Neural progenitor cell (in vitro differentiated cells): ENCODE data around the gene MEMO1. TPM values are rescaled to one million over a fixed set of nuclear protein-coding genes. Genes with fewer than 3 reads are reported as not detected.

Experiments used
- DNase-seq: peaks from one replicate; pipeline ENCODE4 v3.0.0-alpha.2; 2016; ENCODE audit warnings: low spot score
- H2AFZ ChIP-seq: fragments of 200-600 bp; sonication (generic); replicated peaks from 2 replicates; pipeline ENCODE4 v1.6.1; 2016; ENCODE audit warnings: antibody characterized with exemption
- H3F3A ChIP-seq: fragments of 200-600 bp; sonication (generic); 2 replicates; pipeline ENCODE4 v1.6.1; 2016; ENCODE audit warnings: antibody characterized with exemption, low read depth
- H3K27ac ChIP-seq: fragments of 200-600 bp; sonication (generic); 2 replicates; pipeline ENCODE4 v1.5.1; 2016; ENCODE audit warnings: mild to moderate bottlenecking
- H3K27me3 ChIP-seq: fragments of 200-600 bp; sonication (generic); 2 replicates; pipeline ENCODE4 v1.6.1; 2016; ENCODE audit warnings: mild to moderate bottlenecking, moderate library complexity
- H3K36me3 ChIP-seq: fragments of 200-600 bp; sonication (generic); 2 replicates; pipeline ENCODE4 v1.5.1; 2016
- H3K4me1 ChIP-seq: fragments of 200-600 bp; sonication (generic); 2 replicates; pipeline ENCODE4 v1.6.1; 2016; ENCODE audit warnings: mixed run types
- H3K4me2 ChIP-seq: fragments of 200-600 bp; sonication (generic); 2 replicates; pipeline ENCODE4 v1.6.1; 2016
- H3K4me3 ChIP-seq: fragments of 200-600 bp; sonication (generic); 2 replicates; pipeline ENCODE4 v1.5.1; 2016
- H3K79me2 ChIP-seq: fragments of 200-600 bp; sonication (generic); 2 replicates; pipeline ENCODE4 v1.6.1; 2016; ENCODE audit warnings: low read depth
- H3K9ac ChIP-seq: fragments of 200-600 bp; sonication (generic); 2 replicates; pipeline ENCODE4 v1.6.1; 2016
- H3K9me3 ChIP-seq: fragments of 200-600 bp; sonication (generic); 2 replicates; pipeline ENCODE4 v1.5.1; 2016; ENCODE audit warnings: low read depth
- H4K20me1 ChIP-seq: fragments of 200-600 bp; sonication (generic); 2 replicates; pipeline ENCODE4 v1.6.1; 2016; ENCODE audit warnings: low read depth
- H3K27ac Mint-ChIP-seq: 3 replicates; pipeline ENCODE4 v1.8.0; 2021; ENCODE audit warnings: mixed read lengths
- H3K27me3 Mint-ChIP-seq: 2 replicates; pipeline ENCODE4 v1.8.0; 2022; ENCODE audit warnings: low read depth, mild to moderate bottlenecking, inconsistent platforms, moderate library complexity, mixed read lengths; ENCODE audit not compliant: insufficient read depth
- H3K36me3 Mint-ChIP-seq: 3 replicates; pipeline ENCODE4 v1.8.0; 2021; ENCODE audit warnings: mixed read lengths
- H3K4me1 Mint-ChIP-seq: 3 replicates; pipeline ENCODE4 v1.8.0; 2021; ENCODE audit warnings: mixed read lengths
- H3K4me3 Mint-ChIP-seq: 3 replicates; pipeline ENCODE4 v1.8.0; 2021; ENCODE audit warnings: mild to moderate bottlenecking, moderate library complexity, mixed read lengths
- H3K9me3 Mint-ChIP-seq: 3 replicates; pipeline ENCODE4 v1.8.0; 2020; ENCODE audit warnings: mixed read lengths
- EZH2 ChIP-seq: fragments of 200-600 bp; sonication (generic); IDR thresholded peaks from 2 replicates; pipeline ENCODE4 v1.6.1; 2017; ENCODE audit warnings: antibody characterized with exemption, mild to moderate bottlenecking, moderate library complexity
- EZH2phosphoT487 ChIP-seq: fragments of 200-600 bp; sonication (generic); IDR thresholded peaks from 2 replicates; pipeline ENCODE4 v1.6.1; 2017; ENCODE audit warnings: antibody characterized with exemption
- total RNA-seq: library from RNA; depleted of rRNA; stranded (reverse); fragments of >200 nt; gene quantifications from 2 replicates; pipeline ENCODE4 v1.2.3, GENCODE V29; 2015; ENCODE audit warnings: low replicate concordance
- TF ChIP-seq, protein P1 (sequence below): fragments of 200-600 bp; sonication (generic); IDR thresholded peaks from 2 replicates; pipeline ENCODE4 v1.5.1; 2017; ENCODE audit warnings: antibody characterized with exemption, mild to moderate bottlenecking

MEMO1 gene
- total RNA-seq, 1 donor from 2014 or later: 25.8 TPM

DNA sequence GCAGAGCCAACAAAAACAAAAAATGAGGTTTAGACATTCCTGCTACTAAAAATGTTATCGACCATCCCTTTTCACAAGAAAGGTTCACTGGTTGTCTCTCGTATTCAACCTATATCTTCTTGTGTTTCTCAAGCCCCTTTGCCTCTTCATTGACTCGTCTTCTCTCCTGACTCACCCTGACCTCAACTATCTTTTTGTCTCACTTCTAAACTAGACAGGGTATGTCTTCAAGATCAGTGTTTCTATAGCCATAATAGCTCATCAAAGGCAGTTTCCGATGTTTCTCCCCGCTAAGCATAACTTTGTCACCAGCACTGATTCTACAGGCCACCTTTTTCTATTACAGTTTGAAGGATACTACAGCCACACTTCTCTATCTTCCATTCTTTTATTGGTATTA, 178.4 kb downstream of the MEMO1 start:
- Mint-ChIP-seq H3K9me3 (peaks cover 10% of the 10 kb centered on the region), H3K4me1 (no peaks in the 10 kb centered on the region), H3K27me3 (no peaks in the 10 kb centered on the region), H3K36me3 (no peaks in the 10 kb centered on the region), H3K4me3 (no peak overlapping the region), H3K27ac (no peak overlapping the region)
- no peaks in the 10 kb centered on the region for H3K27me3 ChIP-seq
- H2AFZ ChIP-seq: no peak overlapping the region
- H3K4me1 ChIP-seq: no peaks in the 10 kb centered on the region
- H3K4me3 ChIP-seq: no peak overlapping the region
- no peak overlapping the region for H3K9ac ChIP-seq
- no peaks in the 10 kb centered on the region for H4K20me1 ChIP-seq
- no peaks in the 10 kb centered on the region for H3K9me3 ChIP-seq
- H3K4me2 ChIP-seq: no peak overlapping the region
- TF ChIP-seq, protein P1, sequence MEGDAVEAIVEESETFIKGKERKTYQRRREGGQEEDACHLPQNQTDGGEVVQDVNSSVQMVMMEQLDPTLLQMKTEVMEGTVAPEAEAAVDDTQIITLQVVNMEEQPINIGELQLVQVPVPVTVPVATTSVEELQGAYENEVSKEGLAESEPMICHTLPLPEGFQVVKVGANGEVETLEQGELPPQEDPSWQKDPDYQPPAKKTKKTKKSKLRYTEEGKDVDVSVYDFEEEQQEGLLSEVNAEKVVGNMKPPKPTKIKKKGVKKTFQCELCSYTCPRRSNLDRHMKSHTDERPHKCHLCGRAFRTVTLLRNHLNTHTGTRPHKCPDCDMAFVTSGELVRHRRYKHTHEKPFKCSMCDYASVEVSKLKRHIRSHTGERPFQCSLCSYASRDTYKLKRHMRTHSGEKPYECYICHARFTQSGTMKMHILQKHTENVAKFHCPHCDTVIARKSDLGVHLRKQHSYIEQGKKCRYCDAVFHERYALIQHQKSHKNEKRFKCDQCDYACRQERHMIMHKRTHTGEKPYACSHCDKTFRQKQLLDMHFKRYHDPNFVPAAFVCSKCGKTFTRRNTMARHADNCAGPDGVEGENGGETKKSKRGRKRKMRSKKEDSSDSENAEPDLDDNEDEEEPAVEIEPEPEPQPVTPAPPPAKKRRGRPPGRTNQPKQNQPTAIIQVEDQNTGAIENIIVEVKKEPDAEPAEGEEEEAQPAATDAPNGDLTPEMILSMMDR: no peak
- TF ChIP-seq EZH2phosphoT487: no peak
- no peak for TF ChIP-seq EZH2
- no peaks in the 10 kb centered on the region for H3F3A ChIP-seq
- no peak overlapping the region for H3K27ac ChIP-seq
- DNase-seq: no peak
- H3K79me2 ChIP-seq: no peaks in the 10 kb centered on the region
- no peaks in the 10 kb centered on the region for H3K36me3 ChIP-seq

DNA sequence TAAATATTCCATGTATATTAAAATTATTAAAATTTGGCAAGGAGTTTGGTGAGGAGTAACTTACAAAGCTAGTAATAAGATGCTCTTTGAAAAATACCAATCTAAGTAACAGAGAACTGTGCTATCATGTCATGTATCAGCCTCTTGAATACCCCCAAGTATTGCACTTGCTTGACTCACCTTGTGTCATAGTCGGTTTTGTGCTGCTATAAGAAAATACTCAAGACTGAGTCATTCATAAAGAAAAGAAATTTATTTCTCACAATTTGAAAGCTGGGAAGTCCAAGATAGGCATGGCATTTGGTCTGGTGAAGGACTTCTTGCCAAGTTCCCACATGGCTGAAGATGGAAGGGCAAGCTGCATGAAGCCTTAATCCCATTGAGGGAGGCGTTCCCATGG, 179.2 kb downstream of the MEMO1 start:
- Histone ChIP-seq H3K27me3 (no peaks in the 10 kb centered on the region), H3F3A (no peaks in the 10 kb centered on the region), H3K79me2 (no peaks in the 10 kb centered on the region), H3K9ac (no peak overlapping the region), H3K36me3 (no peaks in the 10 kb centered on the region), H3K27ac (no peak overlapping the region), H3K4me2 (no peak overlapping the region), H3K4me1 (no peaks in the 10 kb centered on the region), H4K20me1 (no peaks in the 10 kb centered on the region), H3K4me3 (no peak overlapping the region), H2AFZ (no peak overlapping the region), H3K9me3 (no peaks in the 10 kb centered on the region)
- Mint-ChIP-seq H3K9me3 (peaks cover 12% of the 10 kb centered on the region), H3K4me3 (no peak overlapping the region), H3K27me3 (no peaks in the 10 kb centered on the region), H3K27ac (no peak overlapping the region), H3K4me1 (no peaks in the 10 kb centered on the region), H3K36me3 (no peaks in the 10 kb centered on the region)
- no peak for DNase-seq
- TF ChIP-seq EZH2 (no peak), EZH2phosphoT487 (no peak)
- TF ChIP-seq, protein P1: no peak

GRCh38 chr2:31828891-31829290, 181.9 kb downstream of the MEMO1 start:
- H3K9me3 ChIP-seq: no peaks in the 10 kb centered on the region
- H3K9ac ChIP-seq: no peak overlapping the region
- Mint-ChIP-seq H3K4me3 (no peak overlapping the region), H3K27me3 (no peaks in the 10 kb centered on the region), H3K4me1 (no peaks in the 10 kb centered on the region), H3K27ac (no peak overlapping the region), H3K36me3 (no peaks in the 10 kb centered on the region), H3K9me3 (peaks cover 14% of the 10 kb centered on the region)
- H3K4me2 ChIP-seq: no peak overlapping the region
- TF ChIP-seq EZH2: no peak
- no peak for TF ChIP-seq EZH2phosphoT487
- no peak for DNase-seq
- H3F3A ChIP-seq: no peaks in the 10 kb centered on the region
- H3K27me3 ChIP-seq: no peaks in the 10 kb centered on the region
- no peaks in the 10 kb centered on the region for H3K79me2 ChIP-seq
- H3K36me3 ChIP-seq: no peaks in the 10 kb centered on the region
- no peak overlapping the region for H3K4me3 ChIP-seq
- H3K4me1 ChIP-seq: no peaks in the 10 kb centered on the region
- no peak overlapping the region for H2AFZ ChIP-seq
- no peak overlapping the region for H3K27ac ChIP-seq
- H4K20me1 ChIP-seq: no peaks in the 10 kb centered on the region

GRCh38 chr2:31823558-31823957, 187.2 kb downstream of the MEMO1 start:
- Mint-ChIP-seq H3K4me1 (no peaks in the 10 kb centered on the region), H3K36me3 (no peaks in the 10 kb centered on the region), H3K27me3 (peaks cover 4% of the 10 kb centered on the region), H3K9me3 (peaks cover 30% of the 10 kb centered on the region), H3K27ac (no peak overlapping the region), H3K4me3 (no peak overlapping the region)
- Histone ChIP-seq H3K36me3 (no peaks in the 10 kb centered on the region), H3K4me3 (no peak overlapping the region), H4K20me1 (no peaks in the 10 kb centered on the region), H3K27ac (no peak overlapping the region), H3K9ac (no peak overlapping the region), H3K4me2 (no peak overlapping the region), H2AFZ (no peak overlapping the region), H3K4me1 (no peaks in the 10 kb centered on the region), H3K27me3 (no peaks in the 10 kb centered on the region), H3K79me2 (no peaks in the 10 kb centered on the region), H3F3A (no peaks in the 10 kb centered on the region), H3K9me3 (no peaks in the 10 kb centered on the region)
- DNase-seq: no peak
- no peak for TF ChIP-seq EZH2
- TF ChIP-seq, protein P1: no peak
- no peak for TF ChIP-seq EZH2phosphoT487
